GM12892 (cell line): ENCODE data around the gene ADGRB3.
"Not testable (repeated sequence)": the region's sequence is repeated elsewhere in the genome, so short reads cannot be mapped to it uniquely, and the experiment has no call there.

ENCODE experiments used
- DNase-seq: peaks from one replicate; pipeline ENCODE4 v3.0.0; 2011; ENCODE audit not compliant: insufficient read length
- FAIRE-seq: peaks from 2 replicates; lab custom pipeline; 2011; peaks lifted over from hg19 to GRCh38; lab: Jason Lieb, UNC
- POLR2A ChIP-seq: IDR thresholded peaks from 2 replicates; pipeline ENCODE4 v1.6.1; 2011; ENCODE audit warnings: low read depth, low read length, control low read depth
- POLR2AphosphoS5 ChIP-seq: IDR thresholded peaks from 2 replicates; pipeline ENCODE4 v1.6.1; 2011; ENCODE audit warnings: low read depth, low read length, control low read depth
- TAF1 ChIP-seq: IDR thresholded peaks from 2 replicates; pipeline ENCODE4 v1.6.1; 2011; ENCODE audit warnings: low read depth, mild to moderate bottlenecking, control low read depth, low read length, borderline replicate concordance

The ADGRB3 gene

DNA sequence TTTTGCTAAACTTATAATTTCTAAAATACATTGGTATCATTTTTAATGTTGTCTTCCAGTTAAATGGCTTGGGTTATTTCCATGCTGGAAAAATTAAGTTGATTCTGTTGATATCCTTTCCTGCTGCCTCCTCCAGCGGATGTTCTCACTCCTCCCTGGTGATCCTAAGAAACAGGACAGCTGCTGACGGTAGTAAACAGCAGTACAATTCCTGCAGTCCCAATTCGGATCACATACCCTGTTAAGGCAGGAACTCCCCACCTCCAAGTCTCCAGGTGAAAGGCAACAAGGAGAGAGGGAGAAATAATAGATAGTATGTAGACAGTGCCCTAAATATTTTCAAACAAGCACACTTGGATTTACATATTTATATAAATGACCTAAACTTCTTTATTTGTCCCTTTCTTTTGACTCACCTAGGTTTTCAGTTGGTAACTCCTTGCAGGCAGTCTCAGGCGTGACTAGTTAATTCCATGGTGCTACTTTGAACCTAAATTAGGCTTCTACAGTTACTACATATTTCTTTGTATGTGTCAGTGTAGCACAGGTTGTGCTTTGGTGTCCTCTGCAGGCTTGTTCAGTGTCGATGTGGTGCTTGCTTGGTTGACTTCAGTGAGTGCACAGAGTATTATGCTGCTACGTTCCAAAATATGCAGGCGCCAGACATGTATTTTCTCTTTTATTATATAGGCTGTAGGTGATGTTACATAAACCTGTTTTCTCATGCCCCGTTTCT, 126.0 kb downstream of the ADGRB3 start:
- DNase-seq (no peak), FAIRE-seq (no peak)
- TF ChIP-seq POLR2A = no peak
- TF ChIP-seq TAF1 = no peak
- no peak for TF ChIP-seq POLR2AphosphoS5

DNA sequence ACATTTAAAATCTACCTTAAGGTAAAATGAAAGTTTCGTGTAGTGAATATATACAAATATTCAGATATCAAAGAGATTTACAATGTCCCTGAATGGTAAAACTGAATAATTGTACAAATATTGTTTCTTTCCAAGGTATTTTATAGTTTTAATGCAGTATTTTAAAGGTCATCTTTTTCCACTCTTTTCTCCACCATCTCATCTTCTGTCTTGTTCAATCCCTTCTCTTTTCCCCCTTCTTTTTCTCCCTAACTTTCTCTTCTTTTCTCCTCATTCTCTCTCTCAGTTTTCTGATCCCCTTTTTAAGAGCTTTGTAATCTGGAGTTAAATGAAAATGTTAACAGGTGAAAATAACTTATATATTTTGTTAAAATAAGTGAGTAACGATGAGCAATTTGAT, 126.9 kb downstream of the ADGRB3 start:
- no peak for FAIRE-seq
- TF ChIP-seq POLR2A (no peak), TAF1 (no peak), POLR2AphosphoS5 (no peak)
- DNase-seq = no peak

DNA sequence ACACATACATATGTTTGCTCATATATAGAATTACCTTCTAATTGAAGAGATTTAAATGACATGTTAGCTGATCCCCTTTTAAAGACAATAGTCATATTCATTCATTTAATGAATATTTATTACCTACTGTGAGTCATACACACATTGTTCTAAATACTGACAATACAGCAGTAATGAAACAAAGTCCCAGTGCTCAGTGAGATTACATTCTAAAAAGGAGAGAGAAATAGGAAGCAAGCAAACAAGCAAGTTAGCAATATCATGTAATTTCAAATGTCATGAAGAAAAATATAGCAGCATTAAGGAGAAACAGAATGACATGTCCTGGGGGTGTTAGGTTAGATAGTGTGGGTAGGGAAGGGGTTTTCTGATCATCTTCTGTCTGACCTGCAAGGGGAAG, 136.3 kb downstream of the ADGRB3 start:
- TF ChIP-seq POLR2A = no peak
- no peak for DNase-seq
- no peak for FAIRE-seq

DNA sequence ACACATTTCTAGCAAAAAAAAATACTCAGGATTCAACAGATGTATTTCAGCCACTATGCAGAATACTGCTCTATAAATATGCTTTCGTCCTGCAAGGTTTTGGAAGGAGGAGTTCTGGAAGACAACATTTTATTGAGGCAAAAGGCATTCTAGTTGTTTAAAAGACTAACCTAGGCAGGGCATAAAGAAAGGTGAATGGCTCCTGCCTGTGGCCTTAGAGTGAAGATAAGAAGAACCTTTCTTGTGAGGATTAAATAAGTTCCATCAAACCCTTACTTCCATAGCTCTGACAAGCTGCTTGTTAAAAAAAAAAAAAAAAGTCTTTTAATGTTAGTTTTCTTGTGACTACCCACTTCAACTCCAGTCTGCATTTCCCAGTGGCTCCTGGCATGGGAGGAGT, 139.8 kb downstream of the ADGRB3 start:
- FAIRE-seq = no peak
- DNase-seq = no peak
- no peak for TF ChIP-seq TAF1
- no peak for TF ChIP-seq POLR2A
- no peak for TF ChIP-seq POLR2AphosphoS5

DNA sequence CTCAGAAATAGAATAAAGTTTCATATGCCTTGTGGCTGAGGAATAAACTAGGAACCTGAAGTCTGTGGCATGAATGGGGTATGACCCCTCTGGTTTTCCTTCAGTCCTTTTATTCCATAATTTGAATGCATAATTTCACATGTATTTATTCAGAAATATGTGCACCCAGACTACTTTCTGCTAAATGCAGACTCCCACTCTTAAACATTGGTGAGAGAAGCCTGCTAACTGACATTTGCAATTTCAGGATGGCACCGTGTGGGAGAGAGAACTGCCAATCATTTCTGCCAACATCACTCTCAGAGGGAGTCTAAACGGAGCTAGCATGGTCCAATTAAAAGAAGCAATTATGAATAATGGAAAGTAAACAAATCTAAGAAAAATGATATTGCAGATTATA, 141.3 kb downstream of the ADGRB3 start:
- no peak for TF ChIP-seq POLR2AphosphoS5
- TF ChIP-seq TAF1 = no peak
- no peak for TF ChIP-seq POLR2A
- no peak for DNase-seq
- no peak for FAIRE-seq

DNA sequence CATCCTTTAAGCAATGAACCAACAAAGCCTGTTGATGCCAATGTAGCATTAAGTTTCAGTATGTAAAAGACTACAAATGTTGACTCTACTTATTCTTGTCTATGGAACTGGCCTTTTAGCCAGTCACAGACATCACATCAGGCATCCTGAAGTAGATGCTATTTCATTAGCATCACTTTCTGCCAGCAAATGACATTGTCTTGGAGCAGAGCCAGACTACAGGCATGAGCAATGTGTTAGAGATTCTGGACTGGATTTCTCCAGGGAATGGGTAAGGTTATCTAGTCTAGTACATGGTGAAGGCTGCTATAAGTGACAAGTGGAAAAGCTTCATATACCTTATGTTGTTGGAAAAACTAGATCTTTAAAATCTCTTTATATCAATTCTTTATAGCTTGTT, 142.9 kb downstream of the ADGRB3 start:
- FAIRE-seq = no peak
- TF ChIP-seq POLR2AphosphoS5 (no peak), TAF1 (no peak), POLR2A (no peak)
- DNase-seq = no peak

DNA sequence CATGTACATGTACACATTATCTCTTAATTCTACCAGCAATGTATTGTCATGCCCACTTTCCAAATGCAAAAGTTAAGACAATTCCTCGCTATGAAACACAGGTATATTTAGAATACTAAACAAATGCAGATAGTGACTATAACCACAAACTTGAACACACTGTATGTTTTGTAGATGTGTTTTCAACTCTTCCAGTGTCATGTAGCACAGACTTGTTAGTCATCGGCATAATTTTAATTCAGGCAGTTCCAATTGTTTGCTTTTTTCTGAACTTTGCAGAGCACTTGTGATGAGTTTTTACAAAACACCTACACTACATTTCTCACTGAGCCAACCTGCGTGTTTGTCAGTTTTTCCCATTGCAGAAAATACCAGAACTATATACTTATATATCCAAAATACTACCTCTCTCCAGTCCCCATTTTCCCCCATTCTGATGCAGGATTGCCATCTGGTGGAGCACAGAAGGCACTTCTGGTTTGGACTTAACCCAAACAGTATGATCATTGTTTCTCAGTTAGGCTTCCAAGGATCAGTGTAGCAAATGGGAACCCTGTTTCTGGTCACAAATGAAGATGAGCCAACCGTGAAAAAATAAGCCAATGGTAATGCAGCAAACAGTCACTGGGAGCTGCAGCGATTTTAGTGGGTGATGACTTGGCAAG, 143.4 kb downstream of the ADGRB3 start:
- TF ChIP-seq POLR2AphosphoS5 = no peak
- TF ChIP-seq POLR2A = no peak
- TF ChIP-seq TAF1 = no peak
- DNase-seq (no peak), FAIRE-seq (no peak)

DNA sequence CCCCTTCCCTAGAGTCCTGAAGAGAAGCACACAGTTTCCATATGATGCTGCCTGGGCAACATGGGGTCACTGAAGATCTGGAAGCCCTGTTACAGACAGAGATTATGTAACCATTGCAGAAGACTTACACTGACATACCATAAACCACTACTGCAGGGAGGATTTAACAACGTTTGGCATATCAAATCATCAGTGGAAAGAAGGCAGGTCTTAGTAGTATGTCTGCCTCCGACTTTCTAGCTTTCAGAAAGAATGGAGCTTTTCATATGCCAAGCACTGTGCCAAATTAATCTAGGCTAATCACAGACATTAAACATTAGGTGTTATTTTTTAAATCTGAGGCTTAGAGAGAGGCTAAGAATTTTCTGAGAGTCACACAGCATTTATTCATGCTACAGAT, 144.3 kb downstream of the ADGRB3 start:
- DNase-seq (no peak), FAIRE-seq (no peak)
- no peak for TF ChIP-seq TAF1
- no peak for TF ChIP-seq POLR2AphosphoS5
- no peak for TF ChIP-seq POLR2A

DNA sequence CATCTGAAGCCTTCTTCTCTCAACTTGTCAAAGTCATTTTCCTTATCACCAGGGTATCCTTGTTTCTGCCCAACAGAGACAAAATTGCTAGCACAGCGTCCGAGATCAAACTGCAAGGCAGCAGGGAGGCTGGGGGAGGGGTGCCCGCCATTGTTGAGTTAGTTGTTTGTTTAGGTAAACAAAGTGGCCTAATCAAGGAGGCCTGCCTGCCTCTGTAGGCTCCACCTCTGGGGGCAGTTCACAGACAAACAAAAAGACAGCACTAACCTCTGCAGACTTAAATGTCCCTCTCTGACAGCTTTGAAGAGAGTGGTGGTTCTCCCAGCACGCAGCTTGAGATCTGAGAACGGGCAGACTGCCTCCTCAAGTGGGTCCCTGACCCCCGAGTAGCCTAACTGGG, 155.0 kb downstream of the ADGRB3 start:
- DNase-seq, FAIRE-seq: not testable (repeated sequence)

DNA sequence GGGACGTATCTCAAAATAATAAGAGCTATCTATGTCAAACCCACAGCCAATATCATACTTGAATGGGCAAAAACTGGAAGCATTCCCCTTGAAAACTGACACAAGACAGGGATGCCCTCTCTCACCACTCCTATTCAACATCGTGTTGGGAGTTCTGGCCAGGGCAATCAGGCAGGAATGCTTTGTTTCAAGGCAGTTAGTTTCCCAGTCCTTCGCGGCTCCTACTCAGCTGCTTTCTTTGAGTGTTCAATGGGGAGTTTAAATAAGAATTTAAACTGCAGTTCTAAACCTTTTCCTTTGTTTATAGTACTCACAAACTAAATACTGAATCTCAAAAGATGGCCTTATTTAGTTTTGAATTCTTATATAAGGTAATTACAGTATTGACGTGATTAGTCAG, 179.9 kb downstream of the ADGRB3 start:
- DNase-seq, FAIRE-seq: not testable (repeated sequence)

DNA sequence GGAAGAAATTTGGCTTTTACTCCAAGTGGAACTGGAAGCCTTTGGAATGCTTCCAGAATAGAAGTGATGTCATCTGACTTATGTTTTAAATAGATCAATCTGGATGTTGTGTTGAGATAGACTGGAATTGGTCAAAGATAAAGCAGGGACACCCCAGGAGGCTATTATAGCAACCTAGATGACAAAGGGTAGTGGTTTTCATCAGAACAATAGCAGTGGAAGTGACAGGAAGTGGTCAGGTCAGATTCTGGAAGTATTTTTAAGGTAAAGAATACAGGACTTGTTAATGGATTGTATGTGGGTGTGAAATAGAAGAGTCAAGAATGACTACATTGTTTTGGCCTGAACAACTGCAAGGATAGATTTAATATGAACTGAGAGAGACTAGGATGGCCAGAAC, 191.4 kb downstream of the ADGRB3 start:
- FAIRE-seq (no peak), DNase-seq (no peak)
- TF ChIP-seq POLR2AphosphoS5 = no peak
- no peak for TF ChIP-seq TAF1
- TF ChIP-seq POLR2A = no peak

DNA sequence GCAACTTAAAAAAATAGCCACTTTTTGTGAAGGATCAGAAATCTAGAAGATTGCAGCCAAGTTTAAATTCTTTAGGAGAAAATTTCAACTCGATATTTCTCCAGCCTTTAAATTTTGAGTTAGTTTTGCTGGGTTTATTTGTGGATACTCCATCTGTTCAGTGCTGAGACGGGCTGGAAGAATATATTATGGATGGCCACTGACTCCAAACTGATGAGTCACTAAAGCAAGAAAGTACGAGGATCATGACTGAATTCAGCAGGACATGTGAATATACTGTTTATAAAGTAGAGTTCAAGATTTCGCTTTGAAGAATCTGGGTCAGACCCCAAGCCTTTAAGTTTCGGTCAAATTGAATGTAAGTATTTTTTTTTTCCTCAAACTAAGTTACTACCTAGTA, 199.5 kb downstream of the ADGRB3 start:
- DNase-seq = no peak
- no peak for TF ChIP-seq TAF1
- TF ChIP-seq POLR2A = no peak
- TF ChIP-seq POLR2AphosphoS5 = no peak
- FAIRE-seq = no peak
